Liver (tissue), 9 donors: ENCODE measurements around the gene ATP6V1C2. TPM values are rescaled to one million over a fixed set of nuclear protein-coding genes. Genes with fewer than 3 reads are reported as not detected.

Experiments
- DNase-seq: peaks from one replicate; pipeline ENCODE4 v3.0.0-alpha.2; 2017; ENCODE audit warnings: low spot score
- H3K27ac ChIP-seq, 2 donors: one replicate each; pipeline ENCODE4 v1.7.0; 2013; ENCODE audit warnings: inconsistent platforms in 2 of 2, low read length in 2 of 2, control low read depth in 1 of 2, low read depth in 1 of 2, mild to moderate bottlenecking in 1 of 2
- H3K27me3 ChIP-seq, 4 donors: one replicate each; pipeline versions ENCODE4 v1.6.1 to v1.7.0; 2013; ENCODE audit warnings: low read length in 3 of 4, inconsistent platforms in 1 of 4, mild to moderate bottlenecking in 1 of 4, moderate library complexity in 1 of 4; ENCODE audit not compliant: control insufficient read depth in 4 of 4, insufficient read depth in 4 of 4
- H3K36me3 ChIP-seq, 4 donors: one replicate each; pipeline versions ENCODE4 v1.6.1 to v1.7.0; 2013; ENCODE audit warnings: low read length in 3 of 4, mild to moderate bottlenecking in 3 of 4, low read depth in 1 of 4, moderate library complexity in 1 of 4; ENCODE audit not compliant: control insufficient read depth in 4 of 4, insufficient read depth in 3 of 4
- H3K4me1 ChIP-seq, 4 donors: one replicate each; pipeline versions ENCODE4 v1.6.1 to v1.7.0; 2013; ENCODE audit warnings: low read length in 3 of 4, mild to moderate bottlenecking in 3 of 4, moderate library complexity in 1 of 4; ENCODE audit not compliant: control insufficient read depth in 4 of 4, insufficient read depth in 4 of 4
- H3K4me3 ChIP-seq, 3 donors: one replicate each; pipeline versions ENCODE4 v1.6.1 to v1.7.0; 2013; ENCODE audit warnings: low read length in 3 of 3, control low read depth in 1 of 3, low read depth in 1 of 3, mild to moderate bottlenecking in 1 of 3
- H3K9ac ChIP-seq, 2 donors: one replicate each; pipeline ENCODE4 v1.7.0; 2013; ENCODE audit warnings: low read length in 2 of 2, mild to moderate bottlenecking in 2 of 2, moderate library complexity in 2 of 2, control low read depth in 1 of 2, low read depth in 1 of 2
- H3K9me3 ChIP-seq, 4 donors: one replicate each; pipeline versions ENCODE4 v1.6.1 to v1.7.0; 2013; ENCODE audit warnings: low read length in 3 of 4; ENCODE audit not compliant: control insufficient read depth in 4 of 4
- FOXA1 ChIP-seq: IDR thresholded peaks from 2 replicates; pipeline ENCODE4 v1.6.1; 2016; ENCODE audit warnings: antibody characterized with exemption
- FOXA2 ChIP-seq: IDR thresholded peaks from 2 replicates; pipeline ENCODE4 v1.6.1; 2016; ENCODE audit warnings: antibody characterized with exemption
- GABPA ChIP-seq, 2 donors: IDR thresholded peaks in 1 of 2; conservative IDR thresholded peaks in 1 of 2; 2 replicates each; pipeline ENCODE4 v1.6.1; 2016; ENCODE audit warnings: antibody characterized with exemption in 2 of 2, mild to moderate bottlenecking in 1 of 2, moderate library complexity in 1 of 2
- HNF4A ChIP-seq, 2 donors: conservative IDR thresholded peaks; 2 replicates each; pipeline ENCODE4 v1.6.1; 2016; ENCODE audit warnings: antibody characterized with exemption in 2 of 2, mild to moderate bottlenecking in 2 of 2
- JUND ChIP-seq, 2 donors: IDR thresholded peaks; 2 replicates each; pipeline ENCODE4 v1.6.1; 2016; ENCODE audit warnings: antibody characterized with exemption in 2 of 2
- NR2F2 ChIP-seq: IDR thresholded peaks from 2 replicates; pipeline ENCODE4 v1.6.1; 2016; ENCODE audit warnings: antibody characterized with exemption
- RAD21 ChIP-seq, 2 donors: IDR thresholded peaks; 2 replicates each; pipeline ENCODE4 v1.6.1; 2016; ENCODE audit warnings: antibody characterized with exemption in 2 of 2, mild to moderate bottlenecking in 2 of 2
- RXRA ChIP-seq, 2 donors: IDR thresholded peaks; 2 replicates each; pipeline ENCODE4 v1.6.1; 2017 to 2018; ENCODE audit warnings: antibody characterized with exemption in 2 of 2, mild to moderate bottlenecking in 1 of 2
- SP1 ChIP-seq: IDR thresholded peaks from 2 replicates; pipeline ENCODE4 v1.6.1; 2018; ENCODE audit warnings: antibody characterized with exemption, mild to moderate bottlenecking
- TAF1 ChIP-seq: conservative IDR thresholded peaks from 2 replicates; pipeline ENCODE4 v1.6.1; 2016; ENCODE audit warnings: antibody characterized with exemption, mild to moderate bottlenecking
- YY1 ChIP-seq: IDR thresholded peaks from 2 replicates; pipeline ENCODE4 v1.6.1; 2016; ENCODE audit warnings: antibody characterized with exemption, mild to moderate bottlenecking
- WGBS: extraction: QIAGEN DNeasy Blood & Tissue Kit; methylation state at CpG from one replicate; pipeline ENCODE4 v1.1.7; 2013; 5-methylcytosine and 5-hydroxymethylcytosine counted together
- polyA plus RNA-seq, 2 donors: library from polyadenylated mRNA; stranded (reverse) in 1 of 2; unstranded in 1 of 2; fragments of 200-250 nt in 1 of 2; fragments of >200 nt in 1 of 2; fragmentation: Nextera tagmentation in 1 of 2; extraction: Ambion mirVana in 1 of 2; gene quantifications; one replicate each; pipeline versions ENCODE4 v1.2.1 to v1.2.3, GENCODE V29; 2013 to 2015
- total RNA-seq, 2 donors: library from RNA; depleted of rRNA; stranded (reverse); fragments of >200 nt; gene quantifications; one replicate each; pipeline ENCODE4 v1.2.3, GENCODE V29; 2014
- TF ChIP-seq, protein P1 (sequence below): IDR thresholded peaks from 2 replicates; pipeline ENCODE4 v1.6.1; 2016; ENCODE audit warnings: antibody characterized with exemption
- TF ChIP-seq, protein P2 (sequence below): IDR thresholded peaks from 2 replicates; pipeline ENCODE4 v1.6.1; 2016; ENCODE audit warnings: antibody characterized with exemption
- TF ChIP-seq, protein P3 (sequence below): IDR thresholded peaks from 2 replicates; pipeline ENCODE4 v1.6.1; 2016; ENCODE audit warnings: antibody characterized with exemption, mild to moderate bottlenecking
- TF ChIP-seq, protein P4 (sequence below): fragments of 150-350 bp; IDR thresholded peaks from 2 replicates; pipeline ENCODE4 v1.5.1; 2017; ENCODE audit warnings: improper control_type of control experiment, low read depth, low read length; ENCODE audit not compliant: missing input control
- TF ChIP-seq, protein P5 (sequence below): IDR thresholded peaks from 2 replicates; pipeline ENCODE4 v1.6.1; 2016; ENCODE audit warnings: antibody characterized with exemption
- donor health status: healthy.
- donor health status: healthy.
- donor health status: healthy.
- donor health status: healthy.
- donor health status: healthy.

The ATP6V1C2 gene
- total and polyA plus RNA-seq, 4 donors: 0.08 to 0.66 (median 0.33) TPM

DNA sequence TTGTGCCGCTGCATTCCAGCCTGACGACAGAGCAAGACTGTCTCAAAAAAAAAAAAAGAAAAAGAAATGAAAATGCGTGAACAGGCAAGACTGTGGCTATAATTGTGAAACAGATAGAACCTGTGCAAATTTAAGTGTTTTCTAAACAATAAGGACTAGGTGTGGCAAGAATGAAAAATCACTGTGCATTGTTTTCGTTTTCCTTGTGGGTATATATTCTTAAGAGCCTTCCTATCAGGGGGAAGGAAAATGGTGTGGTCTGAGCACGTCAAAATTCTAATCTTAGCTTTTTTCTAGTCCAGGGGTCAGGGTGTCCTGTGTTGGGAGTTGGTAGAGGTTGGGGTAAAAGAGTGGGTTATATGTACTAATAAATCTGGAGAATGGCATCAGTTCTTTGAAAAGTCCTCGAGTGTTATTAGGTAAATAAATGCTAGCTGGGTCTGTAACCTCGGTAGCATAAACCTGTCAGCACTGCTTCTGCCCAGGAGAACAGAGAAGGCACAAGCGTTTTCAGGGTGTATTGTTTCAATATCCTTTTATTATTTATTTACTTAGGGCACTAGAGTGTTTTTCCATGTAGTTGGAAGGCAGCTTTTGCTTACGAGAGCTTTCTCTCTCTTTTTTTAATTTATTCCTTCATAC lies 11.6 kb downstream of the ATP6V1C2 start:
- no peak overlapping the region for H3K27ac ChIP-seq
- TF ChIP-seq RAD21 (IDR thresholded peaks at IDR 0.05) (no peak), NR2F2 (no peak), GABPA (IDR thresholded peaks at IDR 0.05 in 1 of 2, conservative IDR thresholded peaks at IDR 0.05 in 1 of 2) (no peak), RXRA (IDR thresholded peaks at IDR 0.05) (no peak), TAF1 (no peak), SP1 (no peak), JUND (IDR thresholded peaks at IDR 0.05) (no peak), HNF4A (conservative IDR thresholded peaks at IDR 0.05) (no peak), FOXA1 (no peak), YY1 (no peak), FOXA2 (no peak)
- TF ChIP-seq, protein P1, sequence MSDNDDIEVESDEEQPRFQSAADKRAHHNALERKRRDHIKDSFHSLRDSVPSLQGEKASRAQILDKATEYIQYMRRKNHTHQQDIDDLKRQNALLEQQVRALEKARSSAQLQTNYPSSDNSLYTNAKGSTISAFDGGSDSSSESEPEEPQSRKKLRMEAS: no peak
- TF ChIP-seq, protein P2, sequence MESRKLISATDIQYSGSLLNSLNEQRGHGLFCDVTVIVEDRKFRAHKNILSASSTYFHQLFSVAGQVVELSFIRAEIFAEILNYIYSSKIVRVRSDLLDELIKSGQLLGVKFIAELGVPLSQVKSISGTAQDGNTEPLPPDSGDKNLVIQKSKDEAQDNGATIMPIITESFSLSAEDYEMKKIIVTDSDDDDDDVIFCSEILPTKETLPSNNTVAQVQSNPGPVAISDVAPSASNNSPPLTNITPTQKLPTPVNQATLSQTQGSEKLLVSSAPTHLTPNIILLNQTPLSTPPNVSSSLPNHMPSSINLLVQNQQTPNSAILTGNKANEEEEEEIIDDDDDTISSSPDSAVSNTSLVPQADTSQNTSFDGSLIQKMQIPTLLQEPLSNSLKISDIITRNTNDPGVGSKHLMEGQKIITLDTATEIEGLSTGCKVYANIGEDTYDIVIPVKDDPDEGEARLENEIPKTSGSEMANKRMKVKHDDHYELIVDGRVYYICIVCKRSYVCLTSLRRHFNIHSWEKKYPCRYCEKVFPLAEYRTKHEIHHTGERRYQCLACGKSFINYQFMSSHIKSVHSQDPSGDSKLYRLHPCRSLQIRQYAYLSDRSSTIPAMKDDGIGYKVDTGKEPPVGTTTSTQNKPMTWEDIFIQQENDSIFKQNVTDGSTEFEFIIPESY: no peak
- TF ChIP-seq, protein P3, sequence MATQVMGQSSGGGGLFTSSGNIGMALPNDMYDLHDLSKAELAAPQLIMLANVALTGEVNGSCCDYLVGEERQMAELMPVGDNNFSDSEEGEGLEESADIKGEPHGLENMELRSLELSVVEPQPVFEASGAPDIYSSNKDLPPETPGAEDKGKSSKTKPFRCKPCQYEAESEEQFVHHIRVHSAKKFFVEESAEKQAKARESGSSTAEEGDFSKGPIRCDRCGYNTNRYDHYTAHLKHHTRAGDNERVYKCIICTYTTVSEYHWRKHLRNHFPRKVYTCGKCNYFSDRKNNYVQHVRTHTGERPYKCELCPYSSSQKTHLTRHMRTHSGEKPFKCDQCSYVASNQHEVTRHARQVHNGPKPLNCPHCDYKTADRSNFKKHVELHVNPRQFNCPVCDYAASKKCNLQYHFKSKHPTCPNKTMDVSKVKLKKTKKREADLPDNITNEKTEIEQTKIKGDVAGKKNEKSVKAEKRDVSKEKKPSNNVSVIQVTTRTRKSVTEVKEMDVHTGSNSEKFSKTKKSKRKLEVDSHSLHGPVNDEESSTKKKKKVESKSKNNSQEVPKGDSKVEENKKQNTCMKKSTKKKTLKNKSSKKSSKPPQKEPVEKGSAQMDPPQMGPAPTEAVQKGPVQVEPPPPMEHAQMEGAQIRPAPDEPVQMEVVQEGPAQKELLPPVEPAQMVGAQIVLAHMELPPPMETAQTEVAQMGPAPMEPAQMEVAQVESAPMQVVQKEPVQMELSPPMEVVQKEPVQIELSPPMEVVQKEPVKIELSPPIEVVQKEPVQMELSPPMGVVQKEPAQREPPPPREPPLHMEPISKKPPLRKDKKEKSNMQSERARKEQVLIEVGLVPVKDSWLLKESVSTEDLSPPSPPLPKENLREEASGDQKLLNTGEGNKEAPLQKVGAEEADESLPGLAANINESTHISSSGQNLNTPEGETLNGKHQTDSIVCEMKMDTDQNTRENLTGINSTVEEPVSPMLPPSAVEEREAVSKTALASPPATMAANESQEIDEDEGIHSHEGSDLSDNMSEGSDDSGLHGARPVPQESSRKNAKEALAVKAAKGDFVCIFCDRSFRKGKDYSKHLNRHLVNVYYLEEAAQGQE: no peak
- TF ChIP-seq, protein P4, sequence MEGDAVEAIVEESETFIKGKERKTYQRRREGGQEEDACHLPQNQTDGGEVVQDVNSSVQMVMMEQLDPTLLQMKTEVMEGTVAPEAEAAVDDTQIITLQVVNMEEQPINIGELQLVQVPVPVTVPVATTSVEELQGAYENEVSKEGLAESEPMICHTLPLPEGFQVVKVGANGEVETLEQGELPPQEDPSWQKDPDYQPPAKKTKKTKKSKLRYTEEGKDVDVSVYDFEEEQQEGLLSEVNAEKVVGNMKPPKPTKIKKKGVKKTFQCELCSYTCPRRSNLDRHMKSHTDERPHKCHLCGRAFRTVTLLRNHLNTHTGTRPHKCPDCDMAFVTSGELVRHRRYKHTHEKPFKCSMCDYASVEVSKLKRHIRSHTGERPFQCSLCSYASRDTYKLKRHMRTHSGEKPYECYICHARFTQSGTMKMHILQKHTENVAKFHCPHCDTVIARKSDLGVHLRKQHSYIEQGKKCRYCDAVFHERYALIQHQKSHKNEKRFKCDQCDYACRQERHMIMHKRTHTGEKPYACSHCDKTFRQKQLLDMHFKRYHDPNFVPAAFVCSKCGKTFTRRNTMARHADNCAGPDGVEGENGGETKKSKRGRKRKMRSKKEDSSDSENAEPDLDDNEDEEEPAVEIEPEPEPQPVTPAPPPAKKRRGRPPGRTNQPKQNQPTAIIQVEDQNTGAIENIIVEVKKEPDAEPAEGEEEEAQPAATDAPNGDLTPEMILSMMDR: no peak
- TF ChIP-seq, protein P5, sequence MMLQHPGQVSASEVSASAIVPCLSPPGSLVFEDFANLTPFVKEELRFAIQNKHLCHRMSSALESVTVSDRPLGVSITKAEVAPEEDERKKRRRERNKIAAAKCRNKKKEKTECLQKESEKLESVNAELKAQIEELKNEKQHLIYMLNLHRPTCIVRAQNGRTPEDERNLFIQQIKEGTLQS: no peak
- peaks cover 0 to 2% (median 0%) of the 10 kb centered on the region in 4 donors for H3K4me1 ChIP-seq
- H3K27me3 ChIP-seq: no peaks in the 10 kb centered on the region
- no peak overlapping the region for H3K9ac ChIP-seq
- no peaks in the 10 kb centered on the region for H3K36me3 ChIP-seq
- DNase-seq: no peak
- 65% methylated on average over 9 of the region's 9 CpGs for WGBS
- H3K9me3 ChIP-seq: no peaks in the 10 kb centered on the region
- no peak overlapping the region for H3K4me3 ChIP-seq
